A549 (cell line): ENCODE measurements around the gene CHMP4A. TPM values are rescaled to one million over a fixed set of nuclear protein-coding genes. Genes with fewer than 3 reads are reported as not detected.
"Not testable (repeated sequence)": the region's sequence is repeated elsewhere in the genome, so short reads cannot be mapped to it uniquely, and the experiment has no call there.

Experiments
- ATAC-seq, 2 experiments: fragments of 200-7000 bp in 1 of 2; fragments of >200 bp in 1 of 2; cut with Nextera tagmentation in 1 of 2; cut with Tn5 transposase in 1 of 2; 3 replicates each; pipeline versions ENCODE4 v1.8.0 to v1.9.1; 2018 to 2020; ENCODE audit warnings: mild to moderate bottlenecking in 1 of 2, moderate library complexity in 1 of 2
- CTCF ChIA-PET: fragments of 300-600 bp; sonication (Branson Sonifier 250); formaldehyde crosslinking; extraction: SDS; loops from one replicate; lab custom pipeline; 2021; ENCODE audit warnings: antibody characterized with exemption, inconsistent platforms; lab: Yijun Ruan, JAX
- POLR2A ChIA-PET: fragments of 350-600 bp; formaldehyde crosslinking; extraction: SDS; loops from one replicate; lab custom pipeline; 2021; ENCODE audit warnings: antibody characterized with exemption, inconsistent platforms; lab: Yijun Ruan, JAX
- DNase-seq, 2 experiments: peaks; one replicate each; pipeline versions ENCODE4 v3.0.0 to v3.0.0-alpha.2; 2011 to 2016; ENCODE audit warnings: low read depth in 1 of 2, low spot score in 1 of 2
- FAIRE-seq: peaks from 2 replicates; lab custom pipeline; 2011; peaks lifted over from hg19 to GRCh38; lab: Jason Lieb, UNC
- H3K27ac ChIP-seq, 2 experiments: fragments of >200 bp; sonication (Bioruptor Twin); formaldehyde crosslinking; 3 replicates each; pipeline ENCODE4 v1.5.1; 2016 to 2017
- H3K4me1 ChIP-seq: fragments of >200 bp; sonication (Bioruptor Twin); formaldehyde crosslinking; 3 replicates; pipeline ENCODE4 v1.6.1; 2016
- H3K4me2 ChIP-seq: fragments of >200 bp; sonication (Bioruptor Twin); formaldehyde crosslinking; 3 replicates; pipeline ENCODE4 v1.6.1; 2016
- H3K4me3 ChIP-seq: fragments of >200 bp; sonication (Bioruptor Twin); formaldehyde crosslinking; 3 replicates; pipeline ENCODE4 v1.5.1; 2016
- H3K9me3 ChIP-seq: fragments of >200 bp; sonication (Bioruptor Twin); formaldehyde crosslinking; 3 replicates; pipeline ENCODE4 v1.6.1; 2016
- ATOH8 ChIP-seq: fragments of 250-450 bp; sonication (Bioruptor Pico); IDR thresholded peaks from 2 replicates; pipeline ENCODE4 v1.5.0; 2020; ENCODE audit warnings: low read depth, mild to moderate bottlenecking, moderate library complexity
- BCL3 ChIP-seq: fragments of >200 bp; sonication (Bioruptor Twin); formaldehyde crosslinking; IDR thresholded peaks from 3 replicates; pipeline ENCODE4 v1.6.1; 2016
- CBX2 ChIP-seq: fragments of 200-600 bp; sonication (generic); IDR thresholded peaks from 2 replicates; pipeline ENCODE4 v1.6.1; 2016; ENCODE audit warnings: low read depth, mild to moderate bottlenecking, borderline replicate concordance
- E2F6 ChIP-seq: IDR thresholded peaks from 2 replicates; pipeline ENCODE4 v1.6.1; 2012; ENCODE audit warnings: low read depth, borderline replicate concordance
- EHF ChIP-seq: fragments of 250-450 bp; sonication (Bioruptor Pico); IDR thresholded peaks from 2 replicates; pipeline ENCODE4 v1.5.0; 2020; ENCODE audit warnings: mild to moderate bottlenecking
- EHMT2 ChIP-seq: fragments of 200-600 bp; sonication (generic); IDR thresholded peaks from 2 replicates; pipeline ENCODE4 v1.6.1; 2016; ENCODE audit warnings: antibody characterized with exemption, low read depth, mild to moderate bottlenecking, moderate library complexity
- ELK1 ChIP-seq: fragments of 150-350 bp; IDR thresholded peaks from 2 replicates; pipeline ENCODE4 v1.6.1; 2014; ENCODE audit warnings: low read depth, mild to moderate bottlenecking, low read length
- FOSB ChIP-seq: fragments of 250-450 bp; sonication (Bioruptor Pico); IDR thresholded peaks from 2 replicates; pipeline ENCODE4 v1.5.0; 2020; ENCODE audit warnings: mild to moderate bottlenecking, moderate library complexity
- GATA3 ChIP-seq: IDR thresholded peaks from 2 replicates; pipeline ENCODE4 v1.6.1; 2012; ENCODE audit warnings: borderline replicate concordance
- HES2 ChIP-seq: fragments of >200 bp; sonication (Bioruptor Twin); formaldehyde crosslinking; IDR thresholded peaks from 2 replicates; pipeline ENCODE4 v1.6.1; 2016
- JUNB ChIP-seq: fragments of >200 bp; sonication (Bioruptor Twin); formaldehyde crosslinking; IDR thresholded peaks from 2 replicates; pipeline ENCODE4 v1.6.1; 2016
- MAFK ChIP-seq: fragments of 450-650 bp; IDR thresholded peaks from 2 replicates; pipeline ENCODE4 v1.6.1; 2014; ENCODE audit not compliant: partially characterized antibody
- MAZ ChIP-seq: fragments of 150-350 bp; IDR thresholded peaks from 2 replicates; pipeline ENCODE4 v1.6.1; 2014; ENCODE audit warnings: antibody characterized with exemption, low read depth, low read length, borderline replicate concordance
- NFE2L2 ChIP-seq: fragments of 150-350 bp; conservative IDR thresholded peaks from 2 replicates; pipeline ENCODE4 v1.6.1; 2014; ENCODE audit warnings: low read length
- REST ChIP-seq: fragments of 200-600 bp; sonication (generic); IDR thresholded peaks from 2 replicates; pipeline ENCODE4 v1.6.1; 2016; ENCODE audit warnings: antibody characterized with exemption, mild to moderate bottlenecking, moderate library complexity
- SREBF2 ChIP-seq: fragments of 450-650 bp; IDR thresholded peaks from 2 replicates; pipeline ENCODE4 v1.6.1; 2014; ENCODE audit warnings: mild to moderate bottlenecking, moderate library complexity
- TFCP2L1 ChIP-seq: fragments of 250-450 bp; sonication (Bioruptor Pico); IDR thresholded peaks from 2 replicates; pipeline ENCODE4 v1.5.0; 2021; ENCODE audit warnings: mild to moderate bottlenecking
- TP53 ChIP-seq: fragments of 250-450 bp; sonication (Bioruptor Pico); IDR thresholded peaks from 2 replicates; pipeline ENCODE4 v1.5.0; 2021; ENCODE audit warnings: mild to moderate bottlenecking, moderate library complexity
- WGBS: methylation state at CpG from one replicate; pipeline ENCODE4 v1.1.6; 2017; ENCODE audit errors: missing lambda C conversion rate; 5-methylcytosine and 5-hydroxymethylcytosine counted together
- polyA plus RNA-seq, 4 experiments: library from polyadenylated mRNA; depleted of rRNA in 3 of 4; stranded (reverse); fragments of >200 nt; fragmentation: RNase III in 1 of 4; extraction: RNeasy Plus Mini Kit Qiagen cat#74134 plus additional on column Dnase treatment in 1 of 4; gene quantifications; 2 replicates in 3 of 4; 3 replicates in 1 of 4; pipeline ENCODE4 v1.2.3, GENCODE V29; 2011 to 2017
- TF ChIP-seq, protein P1 (sequence below): fragments of 450-650 bp; IDR thresholded peaks from 2 replicates; pipeline ENCODE4 v1.6.1; 2014; ENCODE audit warnings: antibody characterized with exemption

The CHMP4A gene
- polyA plus RNA-seq, 2 of the 4 experiments (the other 2 are of a cell fraction): 102 to 112 TPM

DNA sequence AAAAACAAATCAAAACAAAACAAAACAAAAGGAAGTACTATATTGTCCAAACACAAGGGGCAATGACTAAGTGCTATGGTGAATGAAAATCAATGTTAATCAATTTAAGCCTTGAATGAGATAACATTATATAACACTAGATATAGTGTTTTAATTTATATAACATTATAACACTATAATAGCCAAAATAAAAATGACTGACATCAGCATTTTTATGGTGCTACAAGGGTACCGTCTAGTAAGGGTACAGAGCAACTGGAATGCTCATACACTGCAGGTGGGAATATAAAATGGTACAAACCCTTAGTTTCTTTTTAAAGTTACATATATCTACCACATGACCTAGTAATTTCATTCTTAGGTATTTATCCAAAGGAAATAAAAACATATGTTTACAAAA is 13.2 kb upstream of the CHMP4A start:
- no peak for TF ChIP-seq ELK1
- TF ChIP-seq TP53: no peak
- TF ChIP-seq EHF (CRISPR knock-in tag): no peak
- peak; percentile 93 for TF ChIP-seq MAFK
- DNase-seq (no peak), FAIRE-seq (no peak), ATAC-seq (no peak)
- POLR2A ChIA-PET: no interaction called here
- CTCF ChIA-PET: interaction anchor here (1.0 to 1.4 kb wide), 3 partner anchors 10 to 16 kb away, joined by 3 to 6 read pairs (median 3); partner anchors contain the start of genes MDP1 and TINF2
- H3K4me1 ChIP-seq: peaks cover 14% of the 10 kb centered on the region
- H3K9me3 ChIP-seq: no peaks in the 10 kb centered on the region
- no peak overlapping the region for H3K4me3 ChIP-seq
- WGBS: 95% methylated on average over 1 of the region's 1 CpG
- H3K27ac ChIP-seq: no peak overlapping the region
- H3K4me2 ChIP-seq: no peak overlapping the region

GRCh38 chr14:24224618-24225071 is 11.4 kb upstream of the CHMP4A start:
- no peak for FAIRE-seq
- Histone ChIP-seq H3K4me1 (peaks cover 7% of the 10 kb centered on the region; the same call in 2 of the 3 replicates), H3K9me3 (no peaks in the 10 kb centered on the region), H3K27ac (no peak overlapping the region), H3K4me3 (no peak overlapping the region), H3K4me2 (no peak overlapping the region)
- TF ChIP-seq, protein P1, sequence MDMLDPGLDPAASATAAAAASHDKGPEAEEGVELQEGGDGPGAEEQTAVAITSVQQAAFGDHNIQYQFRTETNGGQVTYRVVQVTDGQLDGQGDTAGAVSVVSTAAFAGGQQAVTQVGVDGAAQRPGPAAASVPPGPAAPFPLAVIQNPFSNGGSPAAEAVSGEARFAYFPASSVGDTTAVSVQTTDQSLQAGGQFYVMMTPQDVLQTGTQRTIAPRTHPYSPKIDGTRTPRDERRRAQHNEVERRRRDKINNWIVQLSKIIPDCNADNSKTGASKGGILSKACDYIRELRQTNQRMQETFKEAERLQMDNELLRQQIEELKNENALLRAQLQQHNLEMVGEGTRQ: no peak
- TF ChIP-seq JUNB (no peak), ELK1 (no peak), ATOH8 (CRISPR knock-in tag) (no peak), NFE2L2 (no peak), BCL3 (no peak), GATA3 (no peak), REST (no peak), FOSB (CRISPR knock-in tag) (no peak), SREBF2 (no peak), E2F6 (no peak), CBX2 (no peak), MAZ (no peak), TFCP2L1 (no peak), HES2 (no peak), EHMT2 (no peak)
- ATAC-seq: no peak
- WGBS: 86% methylated on average over 7 of the region's 7 CpGs
- ChIA-PET POLR2A (interaction anchor here (1.4 kb wide), 1 partner anchor 18 kb away, joined by 3 read pairs; the partner anchor contains the start of gene TINF2), CTCF (interaction anchor here (0.7 to 1.9 kb wide), 4 partner anchors 9 to 84 kb away, joined by 3 to 5 read pairs (median 4); partner anchors contain the start of genes MDP1 and TINF2)
- no peak for DNase-seq

DNA sequence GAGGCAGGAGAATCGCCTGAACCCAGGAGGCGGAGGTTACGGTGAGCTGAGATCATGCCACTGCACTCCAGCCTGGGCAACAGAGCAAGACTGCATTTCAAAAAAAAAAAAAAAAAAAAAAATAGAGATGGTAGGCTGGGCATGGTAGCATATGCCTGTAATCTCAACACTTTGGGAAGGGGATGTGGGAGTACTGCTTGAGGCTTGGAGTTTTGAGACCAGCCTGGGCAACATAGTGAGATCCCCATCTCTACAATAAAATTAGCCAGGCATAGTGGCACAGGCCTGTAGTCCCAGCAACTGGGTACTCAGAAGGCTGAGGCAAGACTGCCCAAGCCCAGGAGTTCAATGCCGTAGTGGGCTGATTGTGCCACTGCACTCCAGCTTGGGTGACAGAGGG is 9.7 kb upstream of the CHMP4A start:
- FAIRE-seq, H3K4me3 ChIP-seq, POLR2A ChIA-PET, H3K9me3 ChIP-seq, DNase-seq, H3K4me1 ChIP-seq, ATAC-seq, H3K4me2 ChIP-seq, H3K27ac ChIP-seq: not testable (repeated sequence)
- 100% methylated on average over 4 of the region's 4 CpGs for WGBS
- CTCF ChIA-PET: interaction anchor here (1.2 kb wide), 1 partner anchor 17 kb away, joined by 5 read pairs; no protein-coding TSS in a partner anchor
